SK-N-SH (cell line): ENCODE data around the gene CYCS. TPM values are rescaled to one million over a fixed set of nuclear protein-coding genes. Genes with fewer than 3 reads are reported as not detected.

ENCODE experiments used
- CTCF ChIA-PET: fragments of 300-600, 350-600 bp; formaldehyde crosslinking; extraction: SDS; loops from one replicate; lab custom pipeline; 2021; lab: Yijun Ruan, JAX
- POLR2A ChIA-PET: fragments of 350-600 bp; sonication (Branson Sonifier 250); formaldehyde crosslinking; extraction: SDS; loops from one replicate; lab custom pipeline; 2020; ENCODE audit warnings: antibody characterized with exemption, inconsistent platforms; lab: Yijun Ruan, JAX
- DNase-seq: peaks from one replicate; pipeline ENCODE4 v3.0.0; 2012
- H2AFZ ChIP-seq: fragments of 200-600 bp; sonication (generic); 2 replicates; pipeline ENCODE4 v1.8.1; 2016; ENCODE audit warnings: antibody characterized with exemption, mild to moderate bottlenecking, low read depth
- H3F3A ChIP-seq: fragments of 200-600 bp; sonication (generic); replicated peaks from 2 replicates; pipeline ENCODE3; 2016; ENCODE audit warnings: antibody characterized with exemption, mild to moderate bottlenecking; ENCODE audit not compliant: insufficient read depth
- H3K27ac ChIP-seq, 2 experiments: fragments of 200-500 bp in 1 of 2; fragments of 200-600 bp in 1 of 2; sonication (Bioruptor generic) in 1 of 2; sonication (generic), shearing (Covaris generic) in 1 of 2; 2 replicates each; pipeline versions ENCODE4 v1.5.1 to v1.6.1; 2014 to 2016; ENCODE audit warnings: low read depth in 2 of 2, inconsistent platforms in 1 of 2, low read length in 1 of 2, mild to moderate bottlenecking in 1 of 2, mixed read lengths in 1 of 2
- H3K27me3 ChIP-seq: fragments of 200-600 bp; sonication (generic), shearing (Covaris generic); 2 replicates; pipeline ENCODE4 v1.6.1; 2016; ENCODE audit warnings: mixed run types; ENCODE audit not compliant: insufficient read depth
- H3K36me3 ChIP-seq, 2 experiments: fragments of 200-500 bp in 1 of 2; fragments of 200-600 bp in 1 of 2; sonication (Bioruptor generic) in 1 of 2; sonication (generic) in 1 of 2; replicated peaks in 1 of 2; 2 replicates each; pipeline versions ENCODE3 to v1.5.1; 2014 to 2016; ENCODE audit warnings: low read length in 1 of 2, mild to moderate bottlenecking in 1 of 2; ENCODE audit not compliant: insufficient read depth in 2 of 2, control insufficient read depth in 1 of 2
- H3K4me1 ChIP-seq, 2 experiments: fragments of 200-500 bp in 1 of 2; fragments of 200-600 bp in 1 of 2; sonication (Bioruptor generic) in 1 of 2; sonication (generic), shearing (Covaris generic) in 1 of 2; 2 replicates each; pipeline versions ENCODE4 v1.5.1 to v1.6.1; 2014 to 2016; ENCODE audit warnings: low read depth in 1 of 2, low read length in 1 of 2, mixed run types in 1 of 2; ENCODE audit not compliant: insufficient read depth in 2 of 2, control insufficient read depth in 1 of 2
- H3K4me2 ChIP-seq: fragments of 200-600 bp; sonication (generic), shearing (Covaris generic); 2 replicates; pipeline ENCODE4 v1.6.1; 2017; ENCODE audit warnings: mixed run types
- H3K4me3 ChIP-seq, 2 experiments: fragments of 200-500 bp in 1 of 2; fragments of 200-600 bp in 1 of 2; sonication (Bioruptor generic) in 1 of 2; sonication (generic), shearing (Covaris generic) in 1 of 2; 2 replicates each; pipeline versions ENCODE4 v1.5.1 to v1.8.1; 2014 to 2016; ENCODE audit warnings: low read depth in 2 of 2, inconsistent platforms in 1 of 2, low read length in 1 of 2, mild to moderate bottlenecking in 1 of 2, mixed read lengths in 1 of 2, moderate library complexity in 1 of 2
- H3K79me2 ChIP-seq: fragments of 200-600 bp; sonication (generic); 2 replicates; pipeline ENCODE4 v1.8.1; 2017; ENCODE audit warnings: mild to moderate bottlenecking; ENCODE audit not compliant: insufficient read depth
- H3K9ac ChIP-seq: fragments of 200-600 bp; sonication (generic); 2 replicates; pipeline ENCODE4 v1.6.1; 2017; ENCODE audit warnings: mixed run types
- H3K9me2 ChIP-seq: fragments of 200-600 bp; sonication (generic); 2 replicates; pipeline ENCODE4 v1.6.1; 2017; ENCODE audit warnings: mixed run types
- H3K9me3 ChIP-seq: fragments of 200-600 bp; sonication (generic); 2 replicates; pipeline ENCODE4 v1.6.1; 2017; ENCODE audit warnings: mixed run types, mild to moderate bottlenecking, moderate library complexity
- H4K20me1 ChIP-seq: fragments of 200-600 bp; sonication (generic); 2 replicates; pipeline ENCODE4 v1.6.1; 2017; ENCODE audit warnings: mild to moderate bottlenecking, mixed run types; ENCODE audit not compliant: insufficient read depth
- EP300 ChIP-seq, 2 experiments: IDR thresholded peaks; 2 replicates each; pipeline versions ENCODE4 v1.4.0 to v1.6.1; 2012; ENCODE audit warnings: borderline replicate concordance in 1 of 2, low read depth in 1 of 2, low read length in 1 of 2
- FOXJ3 ChIP-seq: sonication (generic); formaldehyde crosslinking; IDR thresholded peaks from 2 replicates; pipeline ENCODE4 v1.5.1; 2020; ENCODE audit warnings: mild to moderate bottlenecking, missing genetic modification reagents
- GABPA ChIP-seq: IDR thresholded peaks from 2 replicates; pipeline ENCODE4 v1.4.0; 2012; ENCODE audit warnings: low read depth, mild to moderate bottlenecking
- GATA2 ChIP-seq: sonication (generic); formaldehyde crosslinking; IDR thresholded peaks from 2 replicates; pipeline ENCODE4 v1.5.0; 2020; ENCODE audit warnings: mild to moderate bottlenecking, missing genetic modification reagents
- JUND ChIP-seq: IDR thresholded peaks from 2 replicates; pipeline ENCODE4 v1.4.0; 2012
- MEF2A ChIP-seq: IDR thresholded peaks from 2 replicates; pipeline ENCODE4 v1.4.0; 2012; ENCODE audit warnings: low read depth, borderline replicate concordance
- MXI1 ChIP-seq: IDR thresholded peaks from 2 replicates; pipeline ENCODE4 v1.6.1; 2012; ENCODE audit warnings: mild to moderate bottlenecking, low read depth, low read length, improper control_type of control experiment
- SIN3A ChIP-seq: IDR thresholded peaks from 2 replicates; pipeline ENCODE4 v1.6.1; 2012; ENCODE audit warnings: low read depth, mild to moderate bottlenecking, low read length, moderate library complexity, borderline replicate concordance
- TAF1 ChIP-seq: IDR thresholded peaks from 2 replicates; pipeline ENCODE4 v1.6.1; 2012; ENCODE audit warnings: low read depth, mild to moderate bottlenecking, low read length, moderate library complexity, borderline replicate concordance
- TEAD4 ChIP-seq: IDR thresholded peaks from 2 replicates; pipeline ENCODE4 v1.4.0; 2012; ENCODE audit warnings: mild to moderate bottlenecking, borderline replicate concordance; ENCODE audit not compliant: insufficient read depth
- YY1 ChIP-seq: IDR thresholded peaks from 2 replicates; pipeline ENCODE4 v1.4.0; 2012; ENCODE audit warnings: low read depth, mild to moderate bottlenecking
- WGBS: methylation state at CpG from one replicate; pipeline ENCODE4 v1.1.6; 2017; ENCODE audit warnings: low lambda C conversion rate; 5-methylcytosine and 5-hydroxymethylcytosine counted together
- polyA plus RNA-seq, 3 experiments: library from polyadenylated mRNA; depleted of rRNA; stranded (reverse); fragments of >200 nt; gene quantifications; 2 replicates each; pipeline ENCODE4 v1.2.3, GENCODE V29; 2012
- TF ChIP-seq, protein P1 (sequence below): IDR thresholded peaks from 2 replicates; pipeline ENCODE4 v1.4.0; 2012; ENCODE audit warnings: low read depth, borderline replicate concordance
- TF ChIP-seq, protein P2 (sequence below): fragments of 150-350 bp; IDR thresholded peaks from 2 replicates; pipeline ENCODE4 v1.6.1; 2016; ENCODE audit warnings: mild to moderate bottlenecking, low read depth, low read length
- TF ChIP-seq, protein P3 (sequence below): IDR thresholded peaks from 2 replicates; pipeline ENCODE4; 2012
- TF ChIP-seq, protein P4 (sequence below): fragments of 200-600 bp; sonication (generic); IDR thresholded peaks from 2 replicates; pipeline ENCODE4 v1.6.1; 2017; ENCODE audit warnings: antibody characterized with exemption, mild to moderate bottlenecking, moderate library complexity
- TF ChIP-seq, protein P5 (sequence below): IDR thresholded peaks from 2 replicates; pipeline ENCODE4 v1.4.0; 2012; ENCODE audit warnings: low read depth, borderline replicate concordance

CYCS gene
- polyA plus RNA-seq, 1 of the 3 experiments (the other 2 are of a cell fraction), result 22.9 TPM

DNA sequence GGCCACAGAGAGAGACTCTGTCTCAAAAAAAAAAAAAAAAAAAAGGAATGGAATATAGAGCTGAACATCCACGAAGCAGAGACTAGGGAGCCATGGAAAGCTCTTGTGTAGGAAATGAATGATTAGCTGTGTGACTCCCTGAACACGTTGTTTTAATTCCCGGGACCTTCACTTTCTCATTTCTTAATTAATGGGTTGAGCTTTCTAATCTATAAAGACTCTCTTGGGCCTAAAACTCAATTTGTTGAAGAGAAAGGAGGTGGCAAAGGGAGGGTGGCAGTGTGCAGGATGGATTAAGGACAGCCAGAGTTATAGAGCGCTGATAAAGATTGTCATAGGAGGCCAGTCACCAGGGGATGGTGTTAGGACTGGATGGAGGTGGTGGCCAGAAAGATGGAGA lies 48.0 kb downstream of the CYCS start:
- no peaks in the 10 kb centered on the region for H3K79me2 ChIP-seq
- H2AFZ ChIP-seq, result no peak overlapping the region
- WGBS, result 80% methylated on average over 4 of the region's 4 CpGs
- peaks cover 0 to 3% of the 10 kb centered on the region in 2 experiments; a peak in 1 of 4 replicates for H3K4me1 ChIP-seq
- ChIA-PET POLR2A (no interaction called here), CTCF (interaction anchor here (2.1 to 12.5 kb wide), 3 partner anchors 17 to 264 kb away, joined by 11 to 115 read pairs (median 23); no protein-coding TSS in a partner anchor)
- no peak overlapping the region for H3K4me2 ChIP-seq
- no peak overlapping the region for H3K4me3 ChIP-seq
- H3K27ac ChIP-seq, result no peak overlapping the region
- H3K9me2 ChIP-seq, result no peaks in the 10 kb centered on the region
- no peaks in the 10 kb centered on the region for H3K27me3 ChIP-seq
- H3F3A ChIP-seq, result no peaks in the 10 kb centered on the region
- DNase-seq, result no peak
- TF ChIP-seq GATA2 (CRISPR knock-in tag) (no peak), TAF1 (no peak), JUND (no peak), FOXJ3 (CRISPR knock-in tag) (no peak), GABPA (no peak), SIN3A (no peak), MXI1 (no peak), TEAD4 (no peak), YY1 (no peak), MEF2A (no peak), EP300 (IDR thresholded peaks at IDR 0.05; ENCODE audit: borderline replicate concordance in 1 of 2, low read depth in 1 of 2, low read length in 1 of 2) (no peak)
- TF ChIP-seq, protein P1, sequence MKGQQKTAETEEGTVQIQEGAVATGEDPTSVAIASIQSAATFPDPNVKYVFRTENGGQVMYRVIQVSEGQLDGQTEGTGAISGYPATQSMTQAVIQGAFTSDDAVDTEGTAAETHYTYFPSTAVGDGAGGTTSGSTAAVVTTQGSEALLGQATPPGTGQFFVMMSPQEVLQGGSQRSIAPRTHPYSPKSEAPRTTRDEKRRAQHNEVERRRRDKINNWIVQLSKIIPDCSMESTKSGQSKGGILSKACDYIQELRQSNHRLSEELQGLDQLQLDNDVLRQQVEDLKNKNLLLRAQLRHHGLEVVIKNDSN, result no peak
- TF ChIP-seq, protein P2, sequence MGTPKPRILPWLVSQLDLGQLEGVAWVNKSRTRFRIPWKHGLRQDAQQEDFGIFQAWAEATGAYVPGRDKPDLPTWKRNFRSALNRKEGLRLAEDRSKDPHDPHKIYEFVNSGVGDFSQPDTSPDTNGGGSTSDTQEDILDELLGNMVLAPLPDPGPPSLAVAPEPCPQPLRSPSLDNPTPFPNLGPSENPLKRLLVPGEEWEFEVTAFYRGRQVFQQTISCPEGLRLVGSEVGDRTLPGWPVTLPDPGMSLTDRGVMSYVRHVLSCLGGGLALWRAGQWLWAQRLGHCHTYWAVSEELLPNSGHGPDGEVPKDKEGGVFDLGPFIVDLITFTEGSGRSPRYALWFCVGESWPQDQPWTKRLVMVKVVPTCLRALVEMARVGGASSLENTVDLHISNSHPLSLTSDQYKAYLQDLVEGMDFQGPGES, result no peak
- TF ChIP-seq, protein P3, sequence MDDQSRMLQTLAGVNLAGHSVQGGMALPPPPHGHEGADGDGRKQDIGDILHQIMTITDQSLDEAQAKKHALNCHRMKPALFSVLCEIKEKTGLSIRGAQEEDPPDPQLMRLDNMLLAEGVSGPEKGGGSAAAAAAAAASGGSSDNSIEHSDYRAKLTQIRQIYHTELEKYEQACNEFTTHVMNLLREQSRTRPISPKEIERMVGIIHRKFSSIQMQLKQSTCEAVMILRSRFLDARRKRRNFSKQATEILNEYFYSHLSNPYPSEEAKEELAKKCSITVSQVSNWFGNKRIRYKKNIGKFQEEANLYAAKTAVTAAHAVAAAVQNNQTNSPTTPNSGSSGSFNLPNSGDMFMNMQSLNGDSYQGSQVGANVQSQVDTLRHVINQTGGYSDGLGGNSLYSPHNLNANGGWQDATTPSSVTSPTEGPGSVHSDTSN, result no peak
- TF ChIP-seq, protein P4, sequence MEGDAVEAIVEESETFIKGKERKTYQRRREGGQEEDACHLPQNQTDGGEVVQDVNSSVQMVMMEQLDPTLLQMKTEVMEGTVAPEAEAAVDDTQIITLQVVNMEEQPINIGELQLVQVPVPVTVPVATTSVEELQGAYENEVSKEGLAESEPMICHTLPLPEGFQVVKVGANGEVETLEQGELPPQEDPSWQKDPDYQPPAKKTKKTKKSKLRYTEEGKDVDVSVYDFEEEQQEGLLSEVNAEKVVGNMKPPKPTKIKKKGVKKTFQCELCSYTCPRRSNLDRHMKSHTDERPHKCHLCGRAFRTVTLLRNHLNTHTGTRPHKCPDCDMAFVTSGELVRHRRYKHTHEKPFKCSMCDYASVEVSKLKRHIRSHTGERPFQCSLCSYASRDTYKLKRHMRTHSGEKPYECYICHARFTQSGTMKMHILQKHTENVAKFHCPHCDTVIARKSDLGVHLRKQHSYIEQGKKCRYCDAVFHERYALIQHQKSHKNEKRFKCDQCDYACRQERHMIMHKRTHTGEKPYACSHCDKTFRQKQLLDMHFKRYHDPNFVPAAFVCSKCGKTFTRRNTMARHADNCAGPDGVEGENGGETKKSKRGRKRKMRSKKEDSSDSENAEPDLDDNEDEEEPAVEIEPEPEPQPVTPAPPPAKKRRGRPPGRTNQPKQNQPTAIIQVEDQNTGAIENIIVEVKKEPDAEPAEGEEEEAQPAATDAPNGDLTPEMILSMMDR, result no peak
- TF ChIP-seq, protein P5, sequence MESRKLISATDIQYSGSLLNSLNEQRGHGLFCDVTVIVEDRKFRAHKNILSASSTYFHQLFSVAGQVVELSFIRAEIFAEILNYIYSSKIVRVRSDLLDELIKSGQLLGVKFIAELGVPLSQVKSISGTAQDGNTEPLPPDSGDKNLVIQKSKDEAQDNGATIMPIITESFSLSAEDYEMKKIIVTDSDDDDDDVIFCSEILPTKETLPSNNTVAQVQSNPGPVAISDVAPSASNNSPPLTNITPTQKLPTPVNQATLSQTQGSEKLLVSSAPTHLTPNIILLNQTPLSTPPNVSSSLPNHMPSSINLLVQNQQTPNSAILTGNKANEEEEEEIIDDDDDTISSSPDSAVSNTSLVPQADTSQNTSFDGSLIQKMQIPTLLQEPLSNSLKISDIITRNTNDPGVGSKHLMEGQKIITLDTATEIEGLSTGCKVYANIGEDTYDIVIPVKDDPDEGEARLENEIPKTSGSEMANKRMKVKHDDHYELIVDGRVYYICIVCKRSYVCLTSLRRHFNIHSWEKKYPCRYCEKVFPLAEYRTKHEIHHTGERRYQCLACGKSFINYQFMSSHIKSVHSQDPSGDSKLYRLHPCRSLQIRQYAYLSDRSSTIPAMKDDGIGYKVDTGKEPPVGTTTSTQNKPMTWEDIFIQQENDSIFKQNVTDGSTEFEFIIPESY, result no peak
- H3K9me3 ChIP-seq, result no peaks in the 10 kb centered on the region
- H3K9ac ChIP-seq, result no peak overlapping the region
- no peaks in the 10 kb centered on the region for H3K36me3 ChIP-seq
- no peaks in the 10 kb centered on the region for H4K20me1 ChIP-seq
